Lower leg skin (tissue), 4 donors: ENCODE data around the gene DENND1A. TPM values are rescaled to one million over a fixed set of nuclear protein-coding genes. Genes with fewer than 3 reads are reported as not detected.

Source experiments
- DNase-seq, 2 donors: peaks; one replicate each; pipeline ENCODE4 v3.0.0-alpha.2; 2019; ENCODE audit warnings: low spot score in 2 of 2
- H3K4me3 ChIP-seq: fragments of 200-600 bp; sonication (generic); 2 replicates; pipeline ENCODE4 v1.5.1; 2017; ENCODE audit warnings: mild to moderate bottlenecking, low read depth; ENCODE audit not compliant: poor library complexity, severe bottlenecking
- POLR2A ChIP-seq, 2 donors: fragments of 450-650 bp; IDR thresholded peaks; one replicate each; pipeline ENCODE4 v1.6.1; 2016 to 2017; ENCODE audit warnings: antibody characterized with exemption in 2 of 2, mild to moderate bottlenecking in 1 of 2, moderate library complexity in 1 of 2
- WGBS, 2 donors: methylation state at CpG; one replicate each; pipeline ENCODE4 v1.1.5; 2018; 5-methylcytosine and 5-hydroxymethylcytosine counted together
- intact Hi-C: fragments of 100-400 bp; cut with DNase I; formaldehyde crosslinking; loops from one replicate; pipeline ENCODE4 v1.15.0; 2023; ENCODE audit warnings: low total_unique reads
- total RNA-seq, 4 donors: library from RNA; depleted of rRNA; stranded (reverse); fragments of >200 nt; gene quantifications; one replicate each; pipeline ENCODE4 v1.1.0, GENCODE V29; 2016
- TF ChIP-seq, protein P1 (sequence below), 3 donors: fragments of 450-650 bp; IDR thresholded peaks; one replicate each; pipeline ENCODE4 v1.5.1; 2016; ENCODE audit warnings: antibody characterized with exemption in 3 of 3, mild to moderate bottlenecking in 3 of 3, moderate library complexity in 2 of 3

The DENND1A gene
- total RNA-seq, 4 donors from 2014 or later = 6.5 to 16.3 (median 12.3) TPM

DNA sequence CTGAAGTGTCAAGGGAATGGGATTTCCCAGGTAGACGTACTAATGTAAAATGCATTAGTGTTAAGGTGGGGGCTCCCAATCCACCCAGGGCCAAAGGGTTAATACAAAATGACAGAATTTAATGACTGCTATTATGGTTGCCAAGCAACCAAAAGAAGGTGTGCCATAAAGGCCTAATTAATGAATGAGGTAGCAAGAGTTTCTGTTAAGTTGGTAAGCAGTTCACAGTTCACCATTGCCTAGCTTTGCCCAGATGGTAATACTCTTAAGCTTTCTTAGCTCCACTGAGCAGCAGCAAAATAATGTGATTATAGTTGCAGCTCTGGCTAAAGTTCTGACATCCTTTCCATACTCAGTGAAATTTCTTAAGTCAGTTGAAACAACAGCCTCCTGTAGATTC lies 211.7 kb downstream of the DENND1A start:
- H3K4me3 ChIP-seq = no peak overlapping the region
- TF ChIP-seq, protein P1, sequence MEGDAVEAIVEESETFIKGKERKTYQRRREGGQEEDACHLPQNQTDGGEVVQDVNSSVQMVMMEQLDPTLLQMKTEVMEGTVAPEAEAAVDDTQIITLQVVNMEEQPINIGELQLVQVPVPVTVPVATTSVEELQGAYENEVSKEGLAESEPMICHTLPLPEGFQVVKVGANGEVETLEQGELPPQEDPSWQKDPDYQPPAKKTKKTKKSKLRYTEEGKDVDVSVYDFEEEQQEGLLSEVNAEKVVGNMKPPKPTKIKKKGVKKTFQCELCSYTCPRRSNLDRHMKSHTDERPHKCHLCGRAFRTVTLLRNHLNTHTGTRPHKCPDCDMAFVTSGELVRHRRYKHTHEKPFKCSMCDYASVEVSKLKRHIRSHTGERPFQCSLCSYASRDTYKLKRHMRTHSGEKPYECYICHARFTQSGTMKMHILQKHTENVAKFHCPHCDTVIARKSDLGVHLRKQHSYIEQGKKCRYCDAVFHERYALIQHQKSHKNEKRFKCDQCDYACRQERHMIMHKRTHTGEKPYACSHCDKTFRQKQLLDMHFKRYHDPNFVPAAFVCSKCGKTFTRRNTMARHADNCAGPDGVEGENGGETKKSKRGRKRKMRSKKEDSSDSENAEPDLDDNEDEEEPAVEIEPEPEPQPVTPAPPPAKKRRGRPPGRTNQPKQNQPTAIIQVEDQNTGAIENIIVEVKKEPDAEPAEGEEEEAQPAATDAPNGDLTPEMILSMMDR (IDR thresholded peaks at IDR 0.05) = no peak
- intact Hi-C loops = no loop called here
- no peak for DNase-seq
- WGBS, 2 donors = 95 to 97% methylated on average over 1 of the region's 1 CpG

DNA sequence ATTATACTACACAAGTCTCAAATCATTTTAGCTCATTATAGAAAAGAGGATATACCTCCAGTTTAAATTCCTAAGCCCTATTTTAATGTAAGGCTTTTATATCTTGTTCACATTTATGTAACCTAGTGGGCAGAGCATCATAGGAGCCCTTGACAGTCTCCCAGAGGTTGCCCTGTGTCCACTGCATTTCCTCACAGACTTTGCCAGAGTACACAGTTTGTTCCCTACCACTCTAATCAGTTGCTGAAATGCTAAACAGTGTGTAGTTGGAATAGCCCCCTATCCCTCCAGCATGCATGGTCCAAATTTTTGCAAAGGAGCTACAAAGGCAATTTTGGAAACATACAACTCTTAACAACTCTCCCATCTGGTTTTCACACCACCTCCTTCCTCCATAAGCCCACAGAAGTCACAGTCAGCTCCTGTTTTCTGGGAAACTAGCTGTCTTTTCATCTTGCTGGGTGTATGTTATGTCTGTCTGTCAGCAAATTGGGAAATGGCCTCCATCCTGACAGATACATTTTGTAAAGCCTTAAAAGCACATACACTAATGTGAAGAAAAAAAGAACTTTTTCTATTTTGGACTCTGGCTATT lies 212.2 kb downstream of the DENND1A start:
- no peak for TF ChIP-seq POLR2A (IDR thresholded peaks at IDR 0.05)
- no peak overlapping the region for H3K4me3 ChIP-seq
- no peak for DNase-seq
- intact Hi-C loops = no loop called here

DNA sequence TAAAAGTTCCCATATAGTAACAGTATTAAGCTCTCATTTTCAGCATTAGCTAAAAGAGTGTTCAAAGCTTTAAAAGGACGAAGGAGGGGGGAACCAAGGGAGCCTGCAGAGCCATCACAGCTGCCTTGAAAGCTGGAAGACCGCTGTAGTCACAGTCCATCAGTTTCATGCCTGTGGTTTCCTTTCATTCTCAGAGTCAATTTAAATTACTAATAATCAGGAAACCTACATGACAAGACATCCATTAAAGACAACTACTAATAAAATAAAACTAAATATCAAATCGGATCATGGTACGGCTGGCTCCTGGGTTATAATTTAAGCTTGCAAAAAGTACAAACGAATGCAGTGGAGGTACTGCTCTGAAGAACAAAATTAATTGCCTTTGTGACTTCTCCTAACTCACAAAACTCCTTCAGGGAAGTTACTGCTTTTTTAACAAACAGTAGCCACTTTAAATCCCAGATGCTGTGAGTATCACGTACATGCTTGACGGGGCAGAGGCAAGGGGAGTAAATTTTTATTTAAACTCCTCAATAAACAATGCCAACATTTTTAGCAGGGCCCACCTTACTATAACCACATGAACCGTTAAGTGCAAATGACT lies 213.5 kb downstream of the DENND1A start:
- intact Hi-C loops = no loop called here
- no peak for DNase-seq
- TF ChIP-seq, protein P1 (IDR thresholded peaks at IDR 0.05) = no peak
- no peak for TF ChIP-seq POLR2A (IDR thresholded peaks at IDR 0.05)
- no peak overlapping the region for H3K4me3 ChIP-seq
- 90 to 94% methylated on average over 8 of the region's 8 CpGs for WGBS, 2 donors

DNA sequence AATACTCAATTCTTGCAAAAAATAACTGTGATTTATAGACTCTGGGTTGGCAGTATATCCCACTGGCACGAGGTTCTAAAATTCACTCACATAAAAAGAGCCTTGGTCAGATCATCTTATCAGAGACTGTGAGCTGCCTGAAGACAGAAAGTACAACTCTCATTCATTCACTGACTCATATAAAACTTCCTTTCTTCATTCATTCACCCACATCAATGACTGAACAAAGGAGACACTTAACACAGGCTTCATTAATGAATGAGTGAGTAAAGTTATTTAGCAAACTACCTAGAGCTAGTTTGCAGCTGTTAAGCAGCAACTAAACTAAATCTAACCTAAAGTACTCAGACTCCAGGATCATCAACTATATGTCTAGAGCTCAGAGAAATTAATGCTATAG lies 214.7 kb downstream of the DENND1A start:
- H3K4me3 ChIP-seq = no peak overlapping the region
- DNase-seq = no peak
- intact Hi-C loops = loop anchor here (1.0 kb wide), 1 partner anchor 25 kb away; no protein-coding TSS in a partner anchor
- 68 to 81% methylated on average over 1 of the region's 1 CpG for WGBS, 2 donors
- no peak for TF ChIP-seq POLR2A (IDR thresholded peaks at IDR 0.05)
- TF ChIP-seq, protein P1 (IDR thresholded peaks at IDR 0.05) = no peak

DNA sequence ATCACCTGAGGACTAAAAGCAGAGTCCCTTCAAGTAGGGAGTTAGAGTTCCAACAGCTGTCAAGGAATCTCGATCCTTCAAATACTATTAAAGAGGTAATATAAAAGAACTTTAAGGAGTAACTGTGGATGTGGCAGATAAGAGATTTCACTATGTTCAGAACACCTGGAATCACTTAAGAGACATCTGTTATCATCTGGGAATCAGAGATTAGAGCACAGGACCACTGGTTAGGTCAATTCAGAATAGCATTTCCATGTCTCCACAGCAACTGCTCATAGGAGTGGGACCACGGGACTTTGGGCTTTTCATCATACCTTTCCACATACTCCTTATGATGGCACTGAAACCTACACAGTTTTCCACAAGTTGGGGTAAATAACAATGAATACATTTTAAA lies 216.6 kb downstream of the DENND1A start:
- TF ChIP-seq POLR2A (IDR thresholded peaks at IDR 0.05) = no peak
- TF ChIP-seq, protein P1 (IDR thresholded peaks at IDR 0.05) = no peak
- intact Hi-C loops = no loop called here
- H3K4me3 ChIP-seq = no peak overlapping the region
- no peak for DNase-seq
- WGBS, 2 donors = 82 to 93% methylated on average over 2 of the region's 2 CpGs

DNA sequence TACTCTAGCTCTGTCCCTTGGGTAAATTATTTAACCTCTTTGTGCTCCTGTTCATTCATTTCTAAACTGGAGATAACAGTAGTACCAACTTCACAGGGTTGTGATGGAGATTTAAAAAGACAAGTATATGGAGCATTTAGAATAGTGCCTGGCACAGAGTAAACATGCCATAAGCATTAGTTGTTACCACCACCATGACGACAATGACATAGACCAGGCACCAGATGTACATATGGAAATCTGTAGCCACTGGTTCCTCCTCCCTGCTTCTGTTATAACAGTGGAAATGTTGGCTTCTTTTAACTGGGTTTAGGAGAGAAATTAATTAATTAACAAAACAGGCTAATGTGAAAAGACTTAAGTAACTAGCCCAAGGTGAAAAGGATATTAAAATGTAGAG lies 217.5 kb downstream of the DENND1A start:
- no peak overlapping the region for H3K4me3 ChIP-seq
- no peak for DNase-seq
- WGBS, 2 donors = 93 to 94% methylated on average over 1 of the region's 1 CpG
- TF ChIP-seq POLR2A (IDR thresholded peaks at IDR 0.05) = no peak
- TF ChIP-seq, protein P1 (IDR thresholded peaks at IDR 0.05) = no peak
- intact Hi-C loops = no loop called here
